ENCODE data around the gene CCT6A.

DNA sequence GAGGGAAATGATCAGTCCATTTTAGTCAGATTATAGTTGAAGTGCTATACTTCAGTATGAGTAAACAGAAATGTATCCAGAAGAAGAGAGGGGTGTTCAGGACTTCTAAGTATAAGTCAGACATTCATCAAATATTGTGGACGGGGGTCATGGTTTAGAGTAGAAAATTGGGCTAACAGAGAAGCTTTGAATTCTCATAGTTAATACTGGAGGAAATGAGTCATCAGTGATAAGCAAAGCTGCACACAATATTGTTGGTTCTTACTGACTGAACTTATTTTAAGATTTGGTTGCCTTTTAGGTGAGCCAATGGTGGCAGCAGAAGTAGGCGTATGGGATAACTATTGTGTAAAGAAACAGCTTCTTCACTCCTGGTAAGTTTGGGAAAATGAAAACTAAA, 10.8 kb downstream of the CCT6A start:
- TF ChIP-seq, protein P1, sequence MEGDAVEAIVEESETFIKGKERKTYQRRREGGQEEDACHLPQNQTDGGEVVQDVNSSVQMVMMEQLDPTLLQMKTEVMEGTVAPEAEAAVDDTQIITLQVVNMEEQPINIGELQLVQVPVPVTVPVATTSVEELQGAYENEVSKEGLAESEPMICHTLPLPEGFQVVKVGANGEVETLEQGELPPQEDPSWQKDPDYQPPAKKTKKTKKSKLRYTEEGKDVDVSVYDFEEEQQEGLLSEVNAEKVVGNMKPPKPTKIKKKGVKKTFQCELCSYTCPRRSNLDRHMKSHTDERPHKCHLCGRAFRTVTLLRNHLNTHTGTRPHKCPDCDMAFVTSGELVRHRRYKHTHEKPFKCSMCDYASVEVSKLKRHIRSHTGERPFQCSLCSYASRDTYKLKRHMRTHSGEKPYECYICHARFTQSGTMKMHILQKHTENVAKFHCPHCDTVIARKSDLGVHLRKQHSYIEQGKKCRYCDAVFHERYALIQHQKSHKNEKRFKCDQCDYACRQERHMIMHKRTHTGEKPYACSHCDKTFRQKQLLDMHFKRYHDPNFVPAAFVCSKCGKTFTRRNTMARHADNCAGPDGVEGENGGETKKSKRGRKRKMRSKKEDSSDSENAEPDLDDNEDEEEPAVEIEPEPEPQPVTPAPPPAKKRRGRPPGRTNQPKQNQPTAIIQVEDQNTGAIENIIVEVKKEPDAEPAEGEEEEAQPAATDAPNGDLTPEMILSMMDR (conservative IDR thresholded peaks at IDR 0.05; ENCODE audit: low read depth, low read length): no peak
- TF ChIP-seq POLR2A (IDR thresholded peaks at IDR 0.05; ENCODE audit: low read depth, low read length) (no peak), RAD21 (IDR thresholded peaks at IDR 0.05; ENCODE audit: low read length) (no peak)
